Hypothalamus (tissue), 51 donors: ENCODE results near the gene PMM2.
"Not testable (repeated sequence)": the region's sequence is repeated elsewhere in the genome, so short reads cannot be mapped to it uniquely, and the experiment has no call there.

Experiments
- DNase-seq, 51 donors: peaks; one replicate each; lab custom pipeline; 2025; lab: John Stamatoyannopoulos, UW

The PMM2 gene

DNA sequence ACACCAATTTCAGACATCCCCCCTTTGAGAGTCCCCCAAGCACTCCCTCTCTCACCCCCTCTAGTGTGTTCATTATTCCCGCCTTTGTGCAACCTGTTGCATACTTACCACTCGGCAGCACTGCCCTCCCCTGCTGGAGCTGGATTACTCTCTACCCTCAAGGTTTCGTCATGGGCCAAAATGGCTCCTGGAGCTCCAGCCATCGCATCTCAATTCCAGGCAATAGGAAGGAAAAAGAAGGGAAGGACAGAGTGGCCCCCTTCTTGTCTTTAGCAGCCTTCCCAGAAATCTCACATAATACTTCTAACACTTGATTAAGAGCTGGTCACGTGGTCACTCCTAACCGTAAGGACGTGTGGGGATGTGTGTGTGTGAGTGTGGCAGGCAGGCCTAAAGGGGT, 20.4 kb upstream of the PMM2 start:
- DNase-seq, result no peak

- DNase-seq, result no peak
Measured at GRCh38 chr16:8781797-8782196, 15.8 kb upstream of the PMM2 start.

DNA sequence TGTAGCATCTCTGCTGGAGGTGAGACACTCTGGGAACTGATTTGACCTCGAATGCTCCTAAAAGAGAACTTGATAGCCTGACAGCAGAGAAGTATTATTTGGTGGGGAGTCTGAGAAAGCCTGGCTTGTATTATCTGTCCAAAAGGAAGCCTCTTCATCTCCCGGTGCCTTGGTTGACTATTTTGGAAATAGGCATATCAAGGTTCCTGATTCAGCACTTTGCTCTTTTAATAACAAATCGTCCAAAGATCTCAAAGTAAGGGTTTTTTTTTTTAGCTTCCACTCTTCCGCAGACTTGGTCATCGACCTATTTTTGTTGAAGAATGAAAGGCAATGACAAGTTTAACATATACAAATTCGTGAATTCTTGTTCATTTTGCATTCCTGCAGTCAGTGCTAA, 15.0 kb upstream of the PMM2 start:
- DNase-seq, result no peak

GRCh38 chr16:8785408-8785807, 12.2 kb upstream of the PMM2 start:
- no peak for DNase-seq

- DNase-seq, result not testable (repeated sequence)
Measured at GRCh38 chr16:8786316-8786715, 11.3 kb upstream of the PMM2 start.

GRCh38 chr16:8788578-8789172, 9.0 kb upstream of the PMM2 start:
- DNase-seq, result no peak

GRCh38 chr16:8795091-8795490, 2.5 kb upstream of the PMM2 start:
- no peak for DNase-seq

DNA sequence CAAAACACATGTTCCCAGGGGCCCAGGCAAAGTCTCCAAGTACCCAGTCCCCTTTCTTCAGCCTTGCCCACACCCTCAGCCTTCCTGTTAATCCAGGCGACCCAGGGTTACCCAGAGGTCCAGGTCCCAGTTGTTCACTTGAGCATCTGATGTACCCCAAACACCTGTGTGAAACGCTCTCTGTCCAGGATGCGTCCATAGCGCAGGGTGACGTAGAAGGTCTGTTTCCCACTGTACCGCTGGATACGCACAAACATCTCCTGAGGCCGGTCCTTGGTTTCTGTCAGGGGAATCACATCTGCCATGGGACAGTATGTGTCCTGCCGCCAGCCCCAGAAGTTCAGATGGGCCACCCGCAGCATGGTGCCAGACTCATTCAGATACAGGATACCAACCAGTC, 1.8 kb upstream of the PMM2 start:
- DNase-seq, result no peak

- DNase-seq, result no peak
Measured at GRCh38 chr16:8796469-8797363, 923 bp upstream of the PMM2 start.

DNA sequence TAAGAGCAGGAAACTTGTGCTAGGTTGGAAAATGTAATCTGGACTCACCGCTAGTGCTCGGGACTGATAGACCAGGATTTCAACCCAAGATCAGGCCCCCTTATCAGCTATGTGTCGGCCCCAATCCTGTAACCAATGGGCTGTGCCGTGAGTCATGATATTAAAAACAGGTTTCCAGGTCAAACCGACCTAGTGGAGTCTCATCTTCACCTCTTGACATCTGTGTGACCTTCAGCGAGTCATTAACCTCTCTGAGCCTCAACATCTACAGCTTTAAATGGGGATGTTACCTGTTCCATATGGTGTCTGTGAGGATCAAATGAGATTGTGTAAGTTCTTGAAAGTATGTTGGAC, 512 bp downstream of the PMM2 start:
- DNase-seq, result no peak

DNA sequence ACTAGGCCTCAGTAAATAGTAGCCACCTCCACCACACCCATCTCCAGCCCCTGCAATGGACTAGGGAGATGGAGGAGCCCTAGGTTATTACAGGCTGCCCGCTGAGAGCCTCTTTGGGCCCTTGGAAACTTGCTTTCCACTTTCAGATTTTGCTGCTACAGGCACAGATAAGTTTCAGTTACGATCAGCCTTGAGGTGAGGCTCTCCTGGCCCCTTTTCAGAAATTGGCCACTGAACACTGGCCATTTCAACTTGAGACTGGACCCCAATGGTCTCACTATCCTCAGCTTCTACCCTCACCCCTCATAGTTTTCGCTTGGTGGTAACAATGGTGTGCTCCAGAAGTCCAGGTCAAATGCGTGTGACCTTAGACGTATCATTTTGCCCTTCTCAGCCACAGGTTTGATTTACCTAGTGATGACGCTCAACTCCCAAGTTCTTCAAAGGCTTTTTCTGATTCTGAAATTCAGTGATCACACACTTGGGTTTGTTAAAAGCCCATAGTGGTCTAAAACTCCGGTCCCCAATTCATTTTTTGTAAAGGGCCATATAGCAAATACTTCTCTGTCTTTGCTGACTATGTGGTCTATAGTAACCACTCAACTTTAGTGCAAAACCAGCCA, 1.0 kb downstream of the PMM2 start:
- no peak for DNase-seq

DNA sequence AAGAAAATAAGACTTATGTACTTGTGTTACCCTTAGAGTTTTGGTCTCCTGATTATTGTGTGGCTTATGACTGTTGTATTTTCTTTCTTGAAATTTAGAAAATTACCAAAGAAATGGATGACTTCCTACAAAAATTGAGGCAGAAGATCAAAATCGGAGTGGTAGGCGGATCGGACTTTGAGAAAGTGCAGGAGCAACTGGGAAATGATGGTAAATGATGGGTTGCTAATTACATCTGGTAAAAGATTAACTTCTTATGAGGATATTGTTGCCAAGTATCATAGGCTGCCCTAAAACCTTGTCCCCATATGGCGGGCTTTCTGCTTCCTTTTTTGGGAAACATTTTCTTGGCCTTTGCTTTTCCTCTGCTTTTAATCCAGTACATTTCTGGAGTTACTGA, 4.1 kb downstream of the PMM2 start:
- DNase-seq, result no peak

DNA sequence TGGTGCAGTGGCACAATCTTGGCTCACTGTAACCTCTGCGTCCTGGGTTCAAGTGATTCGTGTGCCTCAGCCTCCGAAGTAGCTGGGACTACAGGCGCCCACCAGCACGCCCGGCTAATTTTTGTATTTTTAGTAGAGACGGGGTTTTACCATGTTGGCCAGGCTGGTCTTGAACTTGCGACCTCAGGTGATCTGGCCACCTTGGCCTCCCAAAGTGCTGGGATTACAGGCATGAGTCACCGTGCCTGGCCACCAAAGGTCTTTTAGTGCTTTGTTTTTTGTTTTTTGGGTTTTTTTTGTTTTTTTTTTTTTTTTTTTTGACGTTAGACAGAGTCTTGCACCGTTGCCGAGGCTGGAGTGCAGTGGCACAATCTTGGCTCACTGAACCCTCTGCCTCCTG, 6.1 kb downstream of the PMM2 start:
- DNase-seq, result not testable (repeated sequence)

DNA sequence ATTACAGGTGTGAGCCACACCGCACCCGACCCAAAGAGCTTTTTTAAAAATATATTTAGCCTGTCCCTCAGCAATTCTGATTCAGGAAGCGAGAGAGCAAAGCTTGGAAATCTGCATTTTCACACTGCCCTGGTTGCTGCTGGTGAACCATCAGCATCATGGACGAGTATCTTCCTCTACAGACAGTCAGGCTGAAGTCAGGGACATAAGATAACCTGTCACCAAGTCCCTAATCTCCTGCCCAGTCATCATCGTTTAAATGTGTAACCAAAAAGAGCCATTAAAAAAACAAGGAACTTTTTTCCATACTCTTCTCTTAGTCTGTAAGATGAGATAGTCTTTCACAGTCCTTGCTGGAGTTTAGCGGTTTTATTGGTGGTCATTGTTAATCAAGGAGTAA, 6.7 kb downstream of the PMM2 start:
- DNase-seq, result no peak

DNA sequence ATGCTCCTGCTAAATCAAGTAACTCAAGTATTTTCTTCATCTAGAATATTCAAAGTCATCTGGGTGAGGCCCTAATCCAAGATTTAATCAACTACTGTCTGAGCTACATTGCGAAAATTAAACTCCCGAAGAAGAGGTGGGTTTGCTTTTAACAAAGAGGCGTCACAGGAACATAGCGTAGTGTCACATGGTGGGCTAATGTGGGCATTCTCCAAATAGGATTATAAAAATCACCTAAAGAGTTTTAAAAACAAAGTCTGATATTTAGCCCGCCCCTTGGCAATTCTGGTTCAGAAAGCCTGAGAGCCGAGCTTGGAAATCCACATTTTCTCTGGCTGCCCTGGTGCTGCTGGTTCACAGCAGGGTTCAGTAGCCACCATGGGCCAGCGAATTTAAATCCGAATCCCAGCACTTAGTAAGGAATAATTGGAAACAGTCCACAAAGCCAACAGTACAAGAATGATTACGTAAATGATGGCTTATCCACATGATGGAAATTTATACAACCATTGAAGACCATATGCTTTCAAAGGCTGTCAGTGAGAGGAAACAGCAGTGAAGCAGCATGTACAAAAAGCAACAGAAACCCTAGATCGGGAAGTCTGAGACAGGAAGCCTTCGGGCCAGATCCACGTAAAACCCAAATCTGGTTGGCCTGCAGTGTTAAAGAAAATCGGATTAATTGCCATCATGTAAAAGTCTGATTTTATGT, 8.8 kb downstream of the PMM2 start:
- DNase-seq, result peak in 1 of 51 donors; percentile 9

DNA sequence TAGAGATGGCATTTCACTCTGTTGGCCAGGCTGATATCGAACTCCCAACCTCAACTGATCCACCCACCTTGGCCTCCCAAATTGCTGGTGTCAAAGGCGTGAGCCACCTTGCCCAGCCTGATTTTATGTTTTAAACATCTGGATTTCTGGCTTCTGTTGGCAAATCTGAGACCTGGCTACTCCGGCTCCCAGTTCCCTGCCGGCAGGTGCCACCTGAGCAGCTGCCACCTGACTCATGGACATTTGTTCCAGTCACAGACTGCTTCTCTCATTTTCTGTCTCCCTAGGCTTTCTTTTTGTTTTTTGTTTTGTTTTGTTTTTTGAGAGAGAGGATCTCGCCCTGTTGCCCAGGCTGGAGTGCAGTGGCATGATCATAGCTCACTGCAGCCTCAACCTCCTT, 9.6 kb downstream of the PMM2 start:
- DNase-seq, result no peak

DNA sequence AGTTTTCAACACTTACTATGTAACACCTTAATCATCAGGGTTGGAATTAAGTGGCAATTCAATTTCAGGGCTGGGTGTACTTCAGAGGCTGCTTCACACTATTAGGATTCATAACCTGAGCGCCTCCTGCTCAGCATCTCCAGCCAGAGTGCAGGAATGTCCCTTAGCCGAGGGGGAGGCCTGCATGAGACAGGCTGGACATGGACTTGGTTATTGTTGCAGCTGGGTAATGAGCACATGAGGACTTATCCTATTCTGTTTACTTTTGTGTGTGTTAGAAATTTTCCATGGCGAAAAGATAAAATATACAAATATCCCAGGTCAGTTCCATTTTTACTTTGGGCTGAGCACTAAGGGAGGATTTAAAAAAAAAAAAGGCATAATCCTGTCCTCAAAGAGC, 10.4 kb downstream of the PMM2 start:
- no peak for DNase-seq

DNA sequence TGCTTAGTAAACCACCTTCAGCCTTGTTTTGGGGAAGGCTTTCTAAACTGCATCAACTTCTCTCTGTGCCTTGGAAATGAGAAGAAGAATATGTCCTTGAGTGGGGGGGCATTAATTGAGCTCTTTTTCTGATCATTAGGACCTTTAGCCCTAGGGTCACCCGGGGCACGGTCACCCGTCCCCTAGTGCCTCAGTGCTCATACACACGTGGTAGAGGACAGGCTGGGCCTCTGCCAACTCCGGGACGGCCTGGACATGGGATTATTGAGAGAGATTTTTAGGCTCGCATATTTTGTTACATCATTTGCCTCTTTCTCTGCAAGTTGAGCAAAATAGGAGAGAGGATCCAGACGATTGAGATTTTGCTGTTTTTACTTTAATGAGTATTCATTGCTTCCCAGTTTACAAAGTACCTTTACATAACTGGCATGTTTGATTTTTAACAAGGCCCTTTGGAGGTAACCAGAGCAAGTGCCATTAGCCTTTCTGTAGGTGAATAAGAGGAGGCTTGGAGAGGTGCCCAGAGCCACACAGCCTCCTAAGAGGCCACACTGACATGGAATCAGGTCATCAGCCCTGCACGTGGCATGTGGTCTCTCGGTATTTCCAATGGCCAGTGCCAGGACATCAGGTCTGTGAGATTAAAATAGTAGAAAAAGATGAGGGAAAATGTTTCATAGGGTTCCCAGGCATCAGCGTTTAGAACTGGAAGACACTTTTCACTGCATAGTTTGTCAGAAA, 11.1 kb downstream of the PMM2 start:
- no peak for DNase-seq

DNA sequence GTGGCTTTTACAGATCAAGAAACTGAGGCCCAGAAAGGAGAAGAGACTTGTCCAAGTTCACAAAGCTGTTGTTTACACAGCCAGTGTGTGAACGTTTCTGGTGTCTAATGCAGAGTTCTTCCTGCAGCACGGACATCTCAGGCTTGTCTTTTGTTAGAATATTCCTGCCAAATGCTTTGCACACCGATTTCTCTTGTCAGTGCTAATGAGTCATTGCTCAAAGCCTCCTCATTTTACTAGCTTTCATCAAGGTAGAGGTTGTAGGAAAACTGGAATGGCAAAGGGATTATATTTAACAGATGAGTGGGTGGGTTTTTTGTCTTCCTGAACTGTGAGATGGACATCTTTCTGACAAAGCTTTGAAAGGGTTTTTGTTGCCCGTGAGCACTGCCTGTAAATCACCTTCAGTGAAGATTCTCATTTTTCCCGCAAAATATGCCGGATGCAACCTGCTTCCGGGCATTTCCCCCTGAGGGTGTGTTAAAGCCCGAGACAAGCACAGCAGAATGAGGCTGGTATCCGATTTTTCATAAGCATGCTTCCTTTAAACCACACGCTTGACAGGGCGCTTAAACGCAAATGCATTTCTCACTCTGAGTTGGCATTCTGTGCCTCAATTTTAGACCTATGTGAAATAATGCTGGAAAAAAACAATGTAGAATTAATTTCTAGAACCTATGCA, 14.7 kb downstream of the PMM2 start:
- peak in 1 of 51 donors; percentile 43 for DNase-seq
